Measurements from ENCODE around the gene NPLOC4.

- TF ChIP-seq, protein P1, sequence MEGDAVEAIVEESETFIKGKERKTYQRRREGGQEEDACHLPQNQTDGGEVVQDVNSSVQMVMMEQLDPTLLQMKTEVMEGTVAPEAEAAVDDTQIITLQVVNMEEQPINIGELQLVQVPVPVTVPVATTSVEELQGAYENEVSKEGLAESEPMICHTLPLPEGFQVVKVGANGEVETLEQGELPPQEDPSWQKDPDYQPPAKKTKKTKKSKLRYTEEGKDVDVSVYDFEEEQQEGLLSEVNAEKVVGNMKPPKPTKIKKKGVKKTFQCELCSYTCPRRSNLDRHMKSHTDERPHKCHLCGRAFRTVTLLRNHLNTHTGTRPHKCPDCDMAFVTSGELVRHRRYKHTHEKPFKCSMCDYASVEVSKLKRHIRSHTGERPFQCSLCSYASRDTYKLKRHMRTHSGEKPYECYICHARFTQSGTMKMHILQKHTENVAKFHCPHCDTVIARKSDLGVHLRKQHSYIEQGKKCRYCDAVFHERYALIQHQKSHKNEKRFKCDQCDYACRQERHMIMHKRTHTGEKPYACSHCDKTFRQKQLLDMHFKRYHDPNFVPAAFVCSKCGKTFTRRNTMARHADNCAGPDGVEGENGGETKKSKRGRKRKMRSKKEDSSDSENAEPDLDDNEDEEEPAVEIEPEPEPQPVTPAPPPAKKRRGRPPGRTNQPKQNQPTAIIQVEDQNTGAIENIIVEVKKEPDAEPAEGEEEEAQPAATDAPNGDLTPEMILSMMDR (IDR thresholded peaks at IDR 0.05): no peak
- no peak for TF ChIP-seq POLR2A (IDR thresholded peaks at IDR 0.05)
These were observed 43.6 kb downstream of the NPLOC4 start for GRCh38 chr17:81593105-81593871.

Data from thyroid gland (tissue), 4 donors.